B cell (primary cell): ENCODE data around the gene PHACTR3. TPM values are rescaled to one million over a fixed set of nuclear protein-coding genes. Genes with fewer than 3 reads are reported as not detected.

Experiments
- ATAC-seq: fragments of 200-7000 bp; cut with Tn5 transposase; one replicate; pipeline ENCODE4 v1.10.0; 2021; ENCODE audit warnings: low read depth, mild to moderate bottlenecking, moderate number of reproducible peaks, moderate library complexity
- CTCF ChIA-PET: fragments of 350-600 bp; sonication (Branson Sonifier 250); formaldehyde crosslinking; loops from one replicate; lab custom pipeline; 2021; ENCODE audit warnings: antibody characterized with exemption, inconsistent platforms; lab: Charles Lee
- POLR2A ChIA-PET: fragments of 350-600 bp; sonication (Branson Sonifier 250); formaldehyde crosslinking; loops from one replicate; lab custom pipeline; 2021; ENCODE audit warnings: antibody characterized with exemption; lab: Charles Lee
- DNase-seq: peaks from one replicate; pipeline ENCODE4 v3.0.0; 2013
- H2AFZ ChIP-seq: 2 replicates; pipeline ENCODE4 v1.6.1; 2012; ENCODE audit warnings: mild to moderate bottlenecking, low read depth, low read length; ENCODE audit not compliant: insufficient read depth, poor library complexity, severe bottlenecking
- H3K27ac ChIP-seq, 2 donors: 1 replicate in 1 of 2; 2 replicates in 1 of 2; pipeline ENCODE4 v1.5.1; 2012 to 2013; ENCODE audit warnings: low read length in 2 of 2, mild to moderate bottlenecking in 2 of 2, moderate library complexity in 1 of 2
- H3K27me3 ChIP-seq, 4 experiments: fragments of 200-600 bp in 1 of 4; sonication (generic) in 1 of 4; replicated peaks in 1 of 4; 1 replicate in 2 of 4; 2 replicates in 2 of 4; pipeline versions ENCODE4 v1.6.1 to v1.7.0; 2013 to 2016; ENCODE audit warnings: low read length in 3 of 4, mild to moderate bottlenecking in 2 of 4, mixed read lengths in 1 of 4, moderate library complexity in 1 of 4; ENCODE audit not compliant: insufficient read depth in 4 of 4, control insufficient read depth in 3 of 4; ENCODE audit errors: control extremely low read depth in 1 of 4
- H3K36me3 ChIP-seq, 2 experiments: replicated peaks in 1 of 2; 1 replicate in 1 of 2; 2 replicates in 1 of 2; pipeline versions ENCODE4 v1.6.1 to v1.7.1; 2013; ENCODE audit warnings: low read length in 1 of 2; ENCODE audit not compliant: insufficient read depth in 2 of 2, control insufficient read depth in 1 of 2; ENCODE audit errors: control extremely low read depth in 1 of 2, extremely low read depth in 1 of 2
- H3K4me1 ChIP-seq, 2 donors: fragments of 200-600 bp in 1 of 2; sonication (generic) in 1 of 2; 1 replicate in 1 of 2; 2 replicates in 1 of 2; pipeline versions ENCODE4 v1.5.1 to v1.6.1; 2013 to 2017; ENCODE audit warnings: low read length in 2 of 2; ENCODE audit not compliant: control insufficient read depth in 2 of 2, insufficient read depth in 2 of 2
- H3K4me2 ChIP-seq: replicated peaks from 2 replicates; pipeline ENCODE3; 2012; ENCODE audit warnings: mild to moderate bottlenecking, low read depth, low read length; ENCODE audit not compliant: poor library complexity, severe bottlenecking
- H3K4me3 ChIP-seq, 5 experiments: fragments of 200-600 bp in 1 of 5; sonication (generic) in 1 of 5; 1 replicate in 3 of 5; 2 replicates in 2 of 5; pipeline versions ENCODE4 v1.5.1 to v1.7.0; 2011 to 2016; ENCODE audit warnings: low read length in 4 of 5, mild to moderate bottlenecking in 4 of 5, low read depth in 2 of 5, control low read depth in 1 of 5, moderate library complexity in 1 of 5; ENCODE audit not compliant: insufficient read depth in 1 of 5; ENCODE audit errors: control extremely low read depth in 1 of 5, extremely low read depth in 1 of 5
- H3K79me2 ChIP-seq: fragments of 200-600 bp; sonication (generic); one replicate; pipeline ENCODE4 v1.6.0; 2016; ENCODE audit warnings: low read length; ENCODE audit not compliant: control insufficient read depth, insufficient read depth
- H3K9ac ChIP-seq: fragments of 200-600 bp; sonication (generic); 2 replicates; pipeline ENCODE4 v1.6.1; 2017; ENCODE audit warnings: mild to moderate bottlenecking, low read length, moderate library complexity
- H3K9me3 ChIP-seq, 3 donors: one replicate each; pipeline versions ENCODE4 v1.6.1 to v1.7.1; 2013; ENCODE audit warnings: low read length in 2 of 3; ENCODE audit not compliant: control insufficient read depth in 2 of 3, insufficient read depth in 1 of 3; ENCODE audit errors: control extremely low read depth in 1 of 3
- H4K20me1 ChIP-seq: 2 replicates; pipeline ENCODE4 v1.6.0; 2012; ENCODE audit warnings: mild to moderate bottlenecking, low read length; ENCODE audit not compliant: insufficient read depth, control insufficient read depth, poor library complexity, severe bottlenecking
- H3K27ac Mint-ChIP-seq: one replicate; pipeline ENCODE4 v1.8.0; 2021; ENCODE audit warnings: mixed read lengths
- H3K27me3 Mint-ChIP-seq: one replicate; pipeline ENCODE4 v1.8.0; 2021; ENCODE audit warnings: mixed read lengths
- H3K4me1 Mint-ChIP-seq: one replicate; pipeline ENCODE4 v1.8.0; 2021; ENCODE audit warnings: mixed read lengths
- H3K4me3 Mint-ChIP-seq: one replicate; pipeline ENCODE4 v1.8.0; 2021; ENCODE audit warnings: mixed read lengths
- H3K9me3 Mint-ChIP-seq: one replicate; pipeline ENCODE4 v1.8.0; 2022; ENCODE audit warnings: mixed read lengths; ENCODE audit not compliant: insufficient read depth
- EZH2 ChIP-seq: IDR thresholded peaks from 2 replicates; pipeline ENCODE4 v1.6.1; 2012; ENCODE audit warnings: borderline replicate concordance, low read depth, mild to moderate bottlenecking, moderate library complexity, low read length; ENCODE audit not compliant: insufficient read depth, poor library complexity, severe bottlenecking
- WGBS: methylation state at CpG from one replicate; pipeline ENCODE4 v1.1.5; 2013; ENCODE audit warnings: missing lambda C conversion rate; ENCODE audit not compliant: insufficient coverage; 5-methylcytosine and 5-hydroxymethylcytosine counted together
- intact Hi-C: fragments of 100-400 bp; cut with micrococcal nuclease; formaldehyde crosslinking; loops from one replicate; pipeline ENCODE4 v1.10.0; 2022
- polyA plus RNA-seq: library from polyadenylated mRNA; depleted of rRNA; stranded (reverse); fragments of >200 nt; gene quantifications from 2 replicates; pipeline ENCODE4 v1.2.3, GENCODE V29; 2012
- total RNA-seq, 2 donors: library from RNA; stranded (reverse); fragments of 120-200 nt in 1 of 2; gene quantifications; 1 replicate in 1 of 2; 2 replicates in 1 of 2; pipeline versions ENCODE4 v1.2.3 to v1.2.4, GENCODE V29; 2013 to 2022
- TF ChIP-seq, protein P1 (sequence below): fragments of 200-600 bp; IDR thresholded peaks from one replicate; pipeline ENCODE4 v1.8.0; 2022; ENCODE audit warnings: antibody characterized with exemption, mild to moderate bottlenecking

PHACTR3 gene
- total and polyA plus RNA-seq, 2 donors (not counting 1 experiment from before 2014, with no cell fraction given) = not detected

DNA sequence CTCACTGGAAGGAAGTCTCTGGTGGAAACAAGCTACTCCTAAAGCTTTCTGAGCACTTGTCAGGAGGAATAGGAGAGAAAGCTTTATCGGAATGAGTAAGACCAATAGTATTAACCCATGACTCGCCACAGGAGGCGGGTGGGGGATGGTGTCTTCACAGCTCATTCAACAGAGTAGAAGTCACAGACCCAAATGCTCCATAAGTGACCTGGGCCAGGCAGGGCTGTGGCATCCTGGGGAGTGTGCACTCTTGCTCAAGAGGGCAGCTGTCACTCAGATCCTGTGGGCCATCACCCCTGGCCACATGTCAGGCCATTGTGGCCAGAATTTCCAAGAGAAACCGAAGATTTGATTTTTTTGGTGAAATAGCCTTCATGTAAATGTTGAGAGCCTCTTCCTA is 213.1 kb downstream of the PHACTR3 start:
- Histone ChIP-seq H3K9me3 (no peaks in the 10 kb centered on the region), H3K4me2 (no peak overlapping the region), H3K27me3 (peaks cover 0 to 2% (median 0%) of the 10 kb centered on the region in 4 experiments), H3K79me2 (no peaks in the 10 kb centered on the region), H3K27ac (no peak overlapping the region), H2AFZ (no peak overlapping the region), H3K4me3 (no peak overlapping the region), H3K4me1 (no peaks in the 10 kb centered on the region), H3K36me3 (no peaks in the 10 kb centered on the region), H3K9ac (no peak overlapping the region), H4K20me1 (no peaks in the 10 kb centered on the region)
- no peak for ATAC-seq
- H3K27me3 Mint-ChIP-seq = peaks cover 2% of the 10 kb centered on the region
- H3K4me3 Mint-ChIP-seq = no peak overlapping the region
- no peak for DNase-seq
- WGBS = 90% methylated on average over 3 of the region's 4 CpGs
- POLR2A ChIA-PET = no interaction called here
- no peaks in the 10 kb centered on the region for H3K9me3 Mint-ChIP-seq
- TF ChIP-seq EZH2 = no peak
- TF ChIP-seq, protein P1, sequence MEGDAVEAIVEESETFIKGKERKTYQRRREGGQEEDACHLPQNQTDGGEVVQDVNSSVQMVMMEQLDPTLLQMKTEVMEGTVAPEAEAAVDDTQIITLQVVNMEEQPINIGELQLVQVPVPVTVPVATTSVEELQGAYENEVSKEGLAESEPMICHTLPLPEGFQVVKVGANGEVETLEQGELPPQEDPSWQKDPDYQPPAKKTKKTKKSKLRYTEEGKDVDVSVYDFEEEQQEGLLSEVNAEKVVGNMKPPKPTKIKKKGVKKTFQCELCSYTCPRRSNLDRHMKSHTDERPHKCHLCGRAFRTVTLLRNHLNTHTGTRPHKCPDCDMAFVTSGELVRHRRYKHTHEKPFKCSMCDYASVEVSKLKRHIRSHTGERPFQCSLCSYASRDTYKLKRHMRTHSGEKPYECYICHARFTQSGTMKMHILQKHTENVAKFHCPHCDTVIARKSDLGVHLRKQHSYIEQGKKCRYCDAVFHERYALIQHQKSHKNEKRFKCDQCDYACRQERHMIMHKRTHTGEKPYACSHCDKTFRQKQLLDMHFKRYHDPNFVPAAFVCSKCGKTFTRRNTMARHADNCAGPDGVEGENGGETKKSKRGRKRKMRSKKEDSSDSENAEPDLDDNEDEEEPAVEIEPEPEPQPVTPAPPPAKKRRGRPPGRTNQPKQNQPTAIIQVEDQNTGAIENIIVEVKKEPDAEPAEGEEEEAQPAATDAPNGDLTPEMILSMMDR = no peak
- H3K27ac Mint-ChIP-seq = no peak overlapping the region
- H3K4me1 Mint-ChIP-seq = no peaks in the 10 kb centered on the region
- CTCF ChIA-PET = no interaction called here
- intact Hi-C loops = no loop called here

DNA sequence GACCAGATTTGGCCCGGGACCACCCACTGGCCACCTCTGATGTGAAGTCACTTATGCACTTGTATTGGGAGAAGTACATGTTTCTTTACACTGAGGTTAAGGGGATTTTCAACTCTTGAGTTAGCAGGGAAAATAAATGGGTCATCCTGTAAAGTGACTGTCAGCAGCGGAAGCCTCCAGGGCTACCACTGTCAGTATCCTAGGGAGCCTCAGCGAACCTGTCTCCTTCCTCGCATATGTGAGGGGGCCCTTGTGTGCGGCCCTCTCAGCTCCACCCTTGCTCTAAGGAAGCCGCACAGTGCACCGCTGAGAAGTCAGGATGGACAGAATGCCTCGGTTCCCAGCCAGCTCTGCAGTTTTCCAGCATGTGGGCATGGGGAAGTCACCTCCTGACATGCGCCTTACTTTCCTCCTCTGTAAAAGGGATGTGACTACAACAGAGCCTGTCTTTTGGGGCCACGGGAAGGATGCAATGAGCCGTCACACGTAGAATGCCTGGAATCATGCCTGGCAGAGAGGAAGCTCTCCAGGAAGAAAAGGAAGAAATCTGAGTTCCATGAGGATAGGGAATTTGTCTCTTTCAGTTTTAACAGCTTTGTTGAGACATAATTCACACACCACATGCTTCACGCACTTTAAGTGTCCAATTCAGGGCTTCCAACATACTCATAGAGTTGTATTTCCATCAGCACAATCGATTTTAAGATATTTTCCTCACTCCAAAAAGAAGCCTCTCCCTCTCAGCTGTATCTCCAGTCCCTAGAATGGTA is 213.7 kb downstream of the PHACTR3 start:
- Histone ChIP-seq H3K79me2 (no peaks in the 10 kb centered on the region), H3K27ac (no peak overlapping the region), H4K20me1 (no peaks in the 10 kb centered on the region), H3K9me3 (no peaks in the 10 kb centered on the region), H2AFZ (no peak overlapping the region), H3K4me1 (no peaks in the 10 kb centered on the region), H3K4me2 (no peak overlapping the region), H3K4me3 (no peak overlapping the region), H3K36me3 (no peaks in the 10 kb centered on the region), H3K27me3 (peaks cover 0 to 2% (median 0%) of the 10 kb centered on the region in 4 experiments), H3K9ac (no peak overlapping the region)
- Mint-ChIP-seq H3K27me3 (peaks cover 2% of the 10 kb centered on the region), H3K4me3 (no peak overlapping the region), H3K9me3 (no peaks in the 10 kb centered on the region), H3K4me1 (no peaks in the 10 kb centered on the region), H3K27ac (no peak overlapping the region)
- no peak for ATAC-seq
- CTCF ChIA-PET = no interaction called here
- POLR2A ChIA-PET = no interaction called here
- DNase-seq = no peak
- WGBS = 83% methylated on average over 10 of the region's 14 CpGs
- intact Hi-C loops = no loop called here
- TF ChIP-seq, protein P1 = no peak
- no peak for TF ChIP-seq EZH2
